ENCODE measurements around the gene THAP12.

DNA sequence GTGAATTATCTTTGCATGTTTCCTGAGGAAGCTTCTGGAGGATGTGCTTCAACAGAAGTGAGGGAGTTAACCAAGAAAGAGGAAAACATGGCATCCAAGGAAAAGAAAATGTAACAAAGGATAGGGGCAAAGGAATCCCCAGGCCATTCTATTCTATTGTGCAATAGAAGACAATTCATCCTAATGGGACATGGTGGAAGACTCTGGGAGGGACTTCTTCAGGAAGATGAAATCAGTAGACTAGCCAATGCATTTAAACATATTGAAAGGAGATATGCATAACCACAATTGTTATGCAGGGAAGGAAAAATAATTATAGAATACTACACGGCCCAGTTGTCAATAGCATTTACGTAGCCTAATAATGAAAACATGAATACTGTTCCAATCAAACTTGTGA lies 55.7 kb downstream of the THAP12 start:
- TF ChIP-seq CTCF (IDR thresholded peaks at IDR 0.05) (no peak), POLR2A (IDR thresholded peaks at IDR 0.05) (no peak)

All from heart left ventricle (tissue), 13 donors.